HG03175 (cell line): Measurements from ENCODE around the gene C10orf143.
"Not testable (repeated sequence)": the region's sequence is repeated elsewhere in the genome, so short reads cannot be mapped to it uniquely, and the experiment has no call there.

ENCODE experiments used
- ATAC-seq: cut with Tn5 transposase; IDR thresholded peaks from one replicate; pipeline ENCODE4 v1.9.1; 2021; ENCODE audit warnings: mild to moderate bottlenecking, moderate library complexity; ENCODE audit not compliant: unreplicated experiment

C10orf143 gene

GRCh38 chr10:130038019-130038555 lies 72.5 kb downstream of the C10orf143 start:
- ATAC-seq, result no peak

- no peak for ATAC-seq
These were observed 73.4 kb downstream of the C10orf143 start for GRCh38 chr10:130037169-130037661.

GRCh38 chr10:130036296-130037065 lies 74.1 kb downstream of the C10orf143 start:
- ATAC-seq, result no peak

- no peak for ATAC-seq
These were observed 81.4 kb downstream of the C10orf143 start for GRCh38 chr10:130029209-130029608.

- ATAC-seq, result no peak
These were observed 82.2 kb downstream of the C10orf143 start for GRCh38 chr10:130028465-130028819.

- ATAC-seq, result no peak
These were observed 82.7 kb downstream of the C10orf143 start for GRCh38 chr10:130027716-130028464.

- ATAC-seq, result no peak
These were observed 83.8 kb downstream of the C10orf143 start for GRCh38 chr10:130026670-130027456.

- ATAC-seq, result no peak
These were observed 84.7 kb downstream of the C10orf143 start for GRCh38 chr10:130025811-130026485.

- no peak for ATAC-seq
These were observed 85.3 kb downstream of the C10orf143 start for GRCh38 chr10:130025326-130025725.

- ATAC-seq, result no peak
These were observed 85.8 kb downstream of the C10orf143 start for GRCh38 chr10:130024779-130025325.

- ATAC-seq, result not testable (repeated sequence)
These were observed 86.3 kb downstream of the C10orf143 start for GRCh38 chr10:130024326-130024725.

GRCh38 chr10:130023454-130024230 lies 87.0 kb downstream of the C10orf143 start:
- no peak for ATAC-seq

GRCh38 chr10:130022511-130023299 lies 87.9 kb downstream of the C10orf143 start:
- no peak for ATAC-seq

- no peak for ATAC-seq
These were observed 88.5 kb downstream of the C10orf143 start for GRCh38 chr10:130022086-130022485.

- no peak for ATAC-seq
These were observed 89.2 kb downstream of the C10orf143 start for GRCh38 chr10:130021383-130021950.

GRCh38 chr10:130020651-130021382 lies 89.8 kb downstream of the C10orf143 start:
- no peak for ATAC-seq

- ATAC-seq, result no peak
These were observed 91.9 kb downstream of the C10orf143 start for GRCh38 chr10:130018730-130019185.
